A549 (cell line): ENCODE data around the gene MARK2. TPM values are rescaled to one million over a fixed set of nuclear protein-coding genes. Genes with fewer than 3 reads are reported as not detected.

Source experiments
- ATAC-seq, 2 experiments: fragments of 200-7000 bp in 1 of 2; fragments of >200 bp in 1 of 2; cut with Nextera tagmentation in 1 of 2; cut with Tn5 transposase in 1 of 2; 3 replicates each; pipeline versions ENCODE4 v1.8.0 to v1.9.1; 2018 to 2020; ENCODE audit warnings: mild to moderate bottlenecking in 1 of 2, moderate library complexity in 1 of 2
- CTCF ChIA-PET: fragments of 300-600 bp; sonication (Branson Sonifier 250); formaldehyde crosslinking; extraction: SDS; loops from one replicate; lab custom pipeline; 2021; ENCODE audit warnings: antibody characterized with exemption, inconsistent platforms; lab: Yijun Ruan, JAX
- POLR2A ChIA-PET: fragments of 350-600 bp; formaldehyde crosslinking; extraction: SDS; loops from one replicate; lab custom pipeline; 2021; ENCODE audit warnings: antibody characterized with exemption, inconsistent platforms; lab: Yijun Ruan, JAX
- DNase-seq, 2 experiments: peaks; one replicate each; pipeline versions ENCODE4 v3.0.0 to v3.0.0-alpha.2; 2011 to 2016; ENCODE audit warnings: low read depth in 1 of 2, low spot score in 1 of 2
- FAIRE-seq: peaks from 2 replicates; lab custom pipeline; 2011; peaks lifted over from hg19 to GRCh38; lab: Jason Lieb, UNC
- H3K27ac ChIP-seq, 2 experiments: fragments of >200 bp; sonication (Bioruptor Twin); formaldehyde crosslinking; 3 replicates each; pipeline ENCODE4 v1.5.1; 2016 to 2017
- H3K4me1 ChIP-seq: fragments of >200 bp; sonication (Bioruptor Twin); formaldehyde crosslinking; 3 replicates; pipeline ENCODE4 v1.6.1; 2016
- H3K4me2 ChIP-seq: fragments of >200 bp; sonication (Bioruptor Twin); formaldehyde crosslinking; 3 replicates; pipeline ENCODE4 v1.6.1; 2016
- H3K4me3 ChIP-seq: fragments of >200 bp; sonication (Bioruptor Twin); formaldehyde crosslinking; 3 replicates; pipeline ENCODE4 v1.5.1; 2016
- H3K9me3 ChIP-seq: fragments of >200 bp; sonication (Bioruptor Twin); formaldehyde crosslinking; 3 replicates; pipeline ENCODE4 v1.6.1; 2016
- ATOH8 ChIP-seq: fragments of 250-450 bp; sonication (Bioruptor Pico); IDR thresholded peaks from 2 replicates; pipeline ENCODE4 v1.5.0; 2020; ENCODE audit warnings: low read depth, mild to moderate bottlenecking, moderate library complexity
- BCL3 ChIP-seq: fragments of >200 bp; sonication (Bioruptor Twin); formaldehyde crosslinking; IDR thresholded peaks from 3 replicates; pipeline ENCODE4 v1.6.1; 2016
- BHLHE40 ChIP-seq: IDR thresholded peaks from 2 replicates; pipeline ENCODE4 v1.6.1; 2012; ENCODE audit warnings: low read depth, low read length, inconsistent platforms
- CBX8 ChIP-seq: fragments of 200-600 bp; sonication (generic); IDR thresholded peaks from 2 replicates; pipeline ENCODE4 v1.6.1; 2016
- CHD2 ChIP-seq: fragments of 150-350 bp; IDR thresholded peaks from 2 replicates; pipeline ENCODE4 v1.6.1; 2014; ENCODE audit warnings: low read length; ENCODE audit not compliant: partially characterized antibody
- CHD4 ChIP-seq: fragments of 200-600 bp; sonication (generic); IDR thresholded peaks from 2 replicates; pipeline ENCODE4 v1.6.1; 2016; ENCODE audit warnings: antibody characterized with exemption, mild to moderate bottlenecking, borderline replicate concordance
- CTCF ChIP-seq: fragments of >200 bp; sonication (Bioruptor Twin); formaldehyde crosslinking; IDR thresholded peaks from 3 replicates; pipeline ENCODE4 v1.5.1; 2016
- EHMT2 ChIP-seq: fragments of 200-600 bp; sonication (generic); IDR thresholded peaks from 2 replicates; pipeline ENCODE4 v1.6.1; 2016; ENCODE audit warnings: antibody characterized with exemption, low read depth, mild to moderate bottlenecking, moderate library complexity
- EP300 ChIP-seq, 2 experiments: fragments of >200 bp; sonication (Bioruptor Twin); formaldehyde crosslinking; IDR thresholded peaks; 2 replicates in 1 of 2; 3 replicates in 1 of 2; pipeline ENCODE4 v1.6.1; 2016 to 2017
- FOSL2 ChIP-seq, 2 experiments: fragments of 450-650 bp in 1 of 2; fragments of >200 bp in 1 of 2; sonication (Bioruptor Twin) in 1 of 2; formaldehyde crosslinking; IDR thresholded peaks; 2 replicates each; pipeline versions ENCODE4 v1.5.0 to v1.6.1; 2016 to 2020; ENCODE audit warnings: mild to moderate bottlenecking in 1 of 2, moderate library complexity in 1 of 2
- HEYL ChIP-seq: fragments of 250-450 bp; sonication (Bioruptor Pico); IDR thresholded peaks from 2 replicates; pipeline ENCODE4 v1.8.0; 2021; ENCODE audit warnings: mild to moderate bottlenecking, moderate library complexity
- HOXB5 ChIP-seq: fragments of 250-450 bp; sonication (Bioruptor Pico); IDR thresholded peaks from 2 replicates; pipeline ENCODE4 v1.5.0; 2020; ENCODE audit warnings: mild to moderate bottlenecking, moderate library complexity
- KDM1A ChIP-seq: fragments of 200-600 bp; sonication (generic); IDR thresholded peaks from 2 replicates; pipeline ENCODE4 v1.6.1; 2016; ENCODE audit warnings: low read depth, mild to moderate bottlenecking
- MAZ ChIP-seq: fragments of 150-350 bp; IDR thresholded peaks from 2 replicates; pipeline ENCODE4 v1.6.1; 2014; ENCODE audit warnings: antibody characterized with exemption, low read depth, low read length, borderline replicate concordance
- NFE2L2 ChIP-seq: fragments of 150-350 bp; conservative IDR thresholded peaks from 2 replicates; pipeline ENCODE4 v1.6.1; 2014; ENCODE audit warnings: low read length
- NR3C1 ChIP-seq: fragments of >200 bp; sonication (Bioruptor Twin); formaldehyde crosslinking; IDR thresholded peaks from 3 replicates; pipeline ENCODE4 v1.6.1; 2017
- PBX3 ChIP-seq: IDR thresholded peaks from 2 replicates; pipeline ENCODE4 v1.6.1; 2012
- POLR2A ChIP-seq: IDR thresholded peaks from 2 replicates; pipeline ENCODE4 v1.6.1; 2012; ENCODE audit warnings: mild to moderate bottlenecking, low read length
- POLR2AphosphoS2 ChIP-seq: conservative IDR thresholded peaks from 2 replicates; pipeline ENCODE4 v1.6.1; 2012; ENCODE audit warnings: low read length, improper control_type of control experiment, inconsistent platforms
- RNF2 ChIP-seq: fragments of 200-600 bp; sonication (generic); IDR thresholded peaks from 2 replicates; pipeline ENCODE4 v1.6.1; 2016; ENCODE audit warnings: low read depth, mild to moderate bottlenecking, antibody characterized with exemption, moderate library complexity, borderline replicate concordance
- TFCP2L1 ChIP-seq: fragments of 250-450 bp; sonication (Bioruptor Pico); IDR thresholded peaks from 2 replicates; pipeline ENCODE4 v1.5.0; 2021; ENCODE audit warnings: mild to moderate bottlenecking
- TP53 ChIP-seq: fragments of 250-450 bp; sonication (Bioruptor Pico); IDR thresholded peaks from 2 replicates; pipeline ENCODE4 v1.5.0; 2021; ENCODE audit warnings: mild to moderate bottlenecking, moderate library complexity
- USF2 ChIP-seq: fragments of 450-650 bp; IDR thresholded peaks from 2 replicates; pipeline ENCODE4 v1.6.1; 2014; ENCODE audit warnings: antibody characterized with exemption
- ZSCAN20 ChIP-seq: fragments of 250-450 bp; sonication (Bioruptor Pico); IDR thresholded peaks from 2 replicates; pipeline ENCODE4 v1.8.0; 2022; ENCODE audit warnings: mild to moderate bottlenecking, moderate library complexity
- WGBS: methylation state at CpG from one replicate; pipeline ENCODE4 v1.1.6; 2017; ENCODE audit errors: missing lambda C conversion rate; 5-methylcytosine and 5-hydroxymethylcytosine counted together
- polyA plus RNA-seq, 4 experiments: library from polyadenylated mRNA; depleted of rRNA in 3 of 4; stranded (reverse); fragments of >200 nt; fragmentation: RNase III in 1 of 4; extraction: RNeasy Plus Mini Kit Qiagen cat#74134 plus additional on column Dnase treatment in 1 of 4; gene quantifications; 2 replicates in 3 of 4; 3 replicates in 1 of 4; pipeline ENCODE4 v1.2.3, GENCODE V29; 2011 to 2017

MARK2 gene
- polyA plus RNA-seq, 2 of the 4 experiments (the other 2 are of a cell fraction), result 20.2 to 28.4 TPM

GRCh38 chr11:63831326-63831725 is 7.6 kb upstream of the MARK2 start:
- no peak overlapping the region for H3K4me3 ChIP-seq
- ChIA-PET CTCF (interaction anchor here (0.6 to 3.7 kb wide), 5 partner anchors 12 to 118 kb away, joined by 3 to 20 read pairs (median 4); no protein-coding TSS in a partner anchor), POLR2A (no interaction called here)
- no peak overlapping the region for H3K27ac ChIP-seq
- FAIRE-seq (no peak), DNase-seq (no peak), ATAC-seq (no peak)
- no peaks in the 10 kb centered on the region for H3K4me1 ChIP-seq
- H3K9me3 ChIP-seq, result no peaks in the 10 kb centered on the region
- no peak overlapping the region for H3K4me2 ChIP-seq
- 81% methylated on average over 7 of the region's 7 CpGs for WGBS
- TF ChIP-seq TFCP2L1 (CRISPR knock-in tag) (no peak), HEYL (CRISPR knock-in tag) (no peak), EP300 (IDR thresholded peaks at IDR 0.05) (no peak), CHD4 (no peak), RNF2 (no peak), TP53 (CRISPR knock-in tag) (no peak), HOXB5 (CRISPR knock-in tag) (no peak), EHMT2 (no peak), PBX3 (no peak), ATOH8 (CRISPR knock-in tag) (no peak), POLR2A (no peak), ZSCAN20 (CRISPR knock-in tag) (no peak), NR3C1 (no peak), USF2 (no peak), CBX8 (no peak), KDM1A (no peak)

GRCh38 chr11:63832336-63832735 is 6.6 kb upstream of the MARK2 start:
- 68% methylated on average over 2 of the region's 2 CpGs for WGBS
- ChIA-PET CTCF (interaction anchor here (0.7 to 3.7 kb wide), 4 partner anchors 13 to 113 kb away, joined by 3 to 20 read pairs (median 4); no protein-coding TSS in a partner anchor), POLR2A (no interaction called here)
- FAIRE-seq (no peak), DNase-seq (no peak), ATAC-seq (no peak)
- Histone ChIP-seq H3K9me3 (no peaks in the 10 kb centered on the region), H3K4me2 (no peak overlapping the region), H3K27ac (no peak overlapping the region), H3K4me1 (0 out of 3 replicates have a peak, but pooled peaks cover under 1% of the 10 kb centered on the region), H3K4me3 (no peak overlapping the region)
- no peak for TF ChIP-seq CHD4
- TF ChIP-seq BCL3, result no peak
- no peak for TF ChIP-seq MAZ
- TF ChIP-seq CTCF, result no peak
- TF ChIP-seq HOXB5 (CRISPR knock-in tag), result no peak
- no peak for TF ChIP-seq NFE2L2
- TF ChIP-seq TP53 (CRISPR knock-in tag), result no peak
- no peak for TF ChIP-seq CHD2
- TF ChIP-seq BHLHE40, result no peak
- TF ChIP-seq FOSL2 (IDR thresholded peaks at IDR 0.05), result no peak
- no peak for TF ChIP-seq FOSL2 (CRISPR knock-in tag; IDR thresholded peaks at IDR 0.05)
- no peak for TF ChIP-seq POLR2AphosphoS2
